Measurements from ENCODE around the gene MIDN.

The MIDN gene

DNA sequence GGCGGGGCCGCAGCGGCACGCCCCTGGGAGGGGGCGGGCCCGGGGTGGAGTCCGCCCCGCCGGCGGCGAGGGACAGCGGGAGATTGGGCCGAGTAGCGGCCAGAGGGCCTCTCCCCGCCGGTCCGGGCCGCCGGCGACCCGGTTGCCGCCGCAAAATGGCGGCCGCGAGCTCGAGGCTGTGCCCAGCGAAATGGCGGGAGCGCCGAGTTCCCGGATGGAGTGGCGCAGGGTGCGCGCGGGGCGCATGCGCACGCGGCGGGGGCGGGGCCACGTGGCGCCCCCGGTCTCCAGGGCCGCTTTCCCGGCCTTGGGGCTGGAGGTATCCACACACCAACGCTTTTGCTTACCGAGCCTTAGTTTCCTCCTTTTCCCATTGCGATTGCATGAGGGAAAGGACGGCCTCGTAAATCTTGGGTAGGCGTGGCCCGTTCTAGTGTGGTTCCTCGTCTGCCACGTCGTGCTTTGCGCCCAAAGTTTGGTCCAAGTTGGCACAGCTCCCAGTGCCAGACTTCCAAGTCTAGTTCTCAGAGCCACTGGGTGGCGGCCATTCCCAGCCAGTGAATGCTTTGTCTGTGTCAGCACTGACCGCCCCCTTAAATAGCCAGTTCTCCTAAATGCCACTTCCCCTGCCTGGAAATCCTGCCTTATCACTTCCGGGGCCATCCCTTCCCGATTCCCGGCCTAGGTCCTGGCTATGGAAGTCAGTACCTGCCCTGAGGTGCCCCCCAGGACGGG, 21.3 kb downstream of the MIDN start:
- in situ Hi-C loops (cut with MboI; ENCODE audit: low sequenced_read_pairs), result loop anchor here (10.0 kb wide), 1 partner anchor 105 kb away; no protein-coding TSS in a partner anchor

DNA sequence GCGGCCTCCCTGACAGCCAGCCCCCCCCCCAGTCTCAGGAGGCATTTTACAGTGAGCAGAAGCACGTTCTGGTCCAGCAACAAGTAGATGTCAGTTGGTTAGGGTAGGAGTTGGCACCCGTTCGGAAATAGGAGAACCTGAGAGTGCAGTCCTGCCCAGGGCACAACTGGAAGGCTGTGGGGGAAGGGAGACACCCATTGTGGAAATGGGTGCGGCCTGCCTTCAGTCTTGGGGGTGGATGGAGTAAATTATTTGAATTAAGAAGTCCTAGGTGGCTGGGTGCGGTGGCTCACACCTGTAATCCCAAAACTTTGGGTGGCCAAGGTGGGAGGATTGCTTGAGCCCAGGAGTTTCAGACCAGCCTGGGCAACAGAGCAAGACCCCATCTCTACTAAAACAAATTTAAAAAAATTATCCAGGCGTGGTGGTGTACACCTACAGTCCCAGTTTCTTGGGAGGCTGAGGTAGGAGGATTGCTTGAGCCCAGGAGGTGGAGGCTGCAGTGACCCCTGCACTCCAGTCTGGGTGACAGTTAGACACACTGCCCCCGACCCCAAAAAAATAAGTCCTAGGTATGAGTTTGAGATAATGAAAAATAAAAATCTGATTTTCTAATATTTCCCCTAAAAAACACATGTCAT, 21.9 kb downstream of the MIDN start:
- in situ Hi-C loops (cut with MboI; ENCODE audit: low sequenced_read_pairs), result loop anchor here (10.0 kb wide), 1 partner anchor 104 kb away; no protein-coding TSS in a partner anchor

GRCh38 chr19:1270854-1271527, 22.6 kb downstream of the MIDN start:
- in situ Hi-C loops (cut with MboI; ENCODE audit: low sequenced_read_pairs), result loop anchor here (10.0 kb wide), 1 partner anchor 104 kb away; no protein-coding TSS in a partner anchor

DNA sequence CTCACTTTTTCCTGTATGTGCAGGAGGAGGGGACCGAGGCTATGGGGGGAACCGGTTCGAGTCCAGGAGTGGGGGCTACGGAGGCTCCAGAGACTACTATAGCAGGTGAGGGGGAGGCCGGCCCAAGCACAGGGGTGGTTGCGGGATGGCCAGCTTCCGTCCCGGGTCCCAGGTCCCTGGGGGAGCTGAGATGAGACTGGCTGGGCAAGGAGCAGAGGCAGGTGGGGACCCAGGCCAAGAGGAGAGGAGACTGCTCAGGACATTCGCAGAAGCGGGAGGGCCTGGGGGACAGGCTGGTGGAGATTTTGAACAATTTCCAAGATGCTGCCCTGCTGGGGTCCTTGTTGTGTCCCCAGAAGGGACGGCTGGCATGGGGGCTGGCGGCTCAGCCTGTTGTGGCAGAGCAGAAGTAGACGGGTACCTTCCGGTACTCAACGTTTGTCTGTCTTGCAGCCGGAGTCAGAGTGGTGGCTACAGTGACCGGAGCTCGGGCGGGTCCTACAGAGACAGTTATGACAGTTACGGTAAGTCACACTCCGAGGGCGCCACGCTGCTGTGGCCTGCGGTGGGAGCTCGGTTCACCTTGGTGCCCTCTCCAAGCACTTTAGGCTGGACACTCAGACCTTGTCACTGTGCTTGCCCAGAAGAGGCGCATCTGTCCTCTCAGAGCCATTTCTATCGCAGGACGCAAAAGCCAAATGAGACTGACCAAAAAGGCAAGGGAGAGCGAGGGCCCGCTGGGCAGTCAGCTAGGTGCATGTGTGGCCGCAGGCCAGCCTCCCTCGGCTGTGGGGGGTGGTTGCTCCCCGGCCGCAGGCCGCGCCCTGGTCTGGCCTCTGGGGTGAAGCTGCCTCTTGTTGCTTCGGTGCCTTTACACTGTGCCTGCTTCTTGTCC, 23.4 kb downstream of the MIDN start:
- in situ Hi-C loops (cut with MboI; ENCODE audit: low sequenced_read_pairs), result loop anchor here (10.0 kb wide), 1 partner anchor 103 kb away; no protein-coding TSS in a partner anchor

- in situ Hi-C loops (cut with MboI; ENCODE audit: low sequenced_read_pairs), result loop anchor here (10.0 kb wide), 1 partner anchor 102 kb away; no protein-coding TSS in a partner anchor
Measured at GRCh38 chr19:1272423-1273262, 24.3 kb downstream of the MIDN start.

GRCh38 chr19:1273263-1274041, 25.1 kb downstream of the MIDN start:
- in situ Hi-C loops (cut with MboI; ENCODE audit: low sequenced_read_pairs), result loop anchor here (10.0 kb wide), 1 partner anchor 101 kb away; no protein-coding TSS in a partner anchor

DNA sequence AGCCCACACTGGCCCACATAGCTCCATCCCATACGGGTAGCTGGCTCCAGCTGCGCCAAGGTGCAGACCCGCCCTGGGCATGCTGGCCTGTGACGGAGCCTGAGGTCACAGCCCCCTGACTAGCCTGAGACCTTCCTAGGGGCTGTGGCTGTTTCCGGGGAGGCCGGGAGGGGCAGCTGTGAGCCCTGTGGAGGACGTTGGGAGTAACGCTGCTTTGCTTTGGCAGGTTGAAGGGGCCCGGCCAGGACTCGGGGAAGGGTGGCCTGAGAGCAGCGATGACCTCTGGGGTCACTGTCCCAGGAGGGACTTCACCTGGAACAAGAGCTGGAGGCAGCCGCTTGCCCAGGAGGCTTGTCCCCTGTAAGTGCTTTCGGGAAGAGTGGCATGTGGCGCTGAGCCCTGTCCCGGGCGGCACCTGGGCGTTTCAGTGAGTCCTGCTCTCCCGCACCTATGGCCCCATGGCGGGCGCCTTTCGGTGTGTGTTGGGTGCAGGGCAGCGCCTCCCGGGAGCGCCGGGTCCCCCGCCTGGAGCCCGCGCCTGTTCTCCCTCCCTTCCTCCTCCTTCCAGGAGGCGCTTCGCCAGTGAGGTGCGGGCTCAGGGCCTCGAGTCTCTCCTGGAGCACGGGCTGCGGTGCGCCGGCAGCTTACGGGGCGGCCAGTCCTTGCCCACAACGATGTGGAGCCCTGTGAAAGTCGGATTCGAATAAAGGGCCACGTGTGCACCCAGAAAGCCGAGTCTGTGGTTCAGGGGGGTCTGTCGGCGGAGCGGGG, 25.9 kb downstream of the MIDN start:
- in situ Hi-C loops (cut with MboI; ENCODE audit: low sequenced_read_pairs), result loop anchor here (10.0 kb wide), 1 partner anchor 101 kb away; no protein-coding TSS in a partner anchor

DNA sequence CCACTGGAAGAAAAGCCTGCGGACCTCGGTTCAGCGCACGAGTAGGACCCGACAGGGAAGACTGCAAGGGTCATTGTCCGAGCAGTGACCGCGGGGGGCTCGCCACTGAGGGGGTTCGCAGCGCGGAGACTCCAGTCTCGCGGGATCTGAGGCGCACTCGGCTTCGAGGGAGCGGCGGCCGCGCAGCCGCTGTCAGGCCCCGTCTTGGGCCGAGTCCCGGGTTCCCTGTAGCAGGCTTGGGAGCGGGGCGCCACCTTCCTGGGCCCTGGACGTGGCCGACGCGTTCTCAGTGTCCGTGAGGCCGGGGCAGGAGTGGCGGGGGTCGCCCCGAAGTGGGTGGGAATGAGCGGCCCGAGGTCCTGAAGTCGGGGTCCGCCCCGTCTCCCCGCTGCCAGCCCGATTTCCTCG, 26.5 kb downstream of the MIDN start:
- in situ Hi-C loops (cut with MboI; ENCODE audit: low sequenced_read_pairs), result loop anchor here (10.0 kb wide), 1 partner anchor 100 kb away; no protein-coding TSS in a partner anchor

DNA sequence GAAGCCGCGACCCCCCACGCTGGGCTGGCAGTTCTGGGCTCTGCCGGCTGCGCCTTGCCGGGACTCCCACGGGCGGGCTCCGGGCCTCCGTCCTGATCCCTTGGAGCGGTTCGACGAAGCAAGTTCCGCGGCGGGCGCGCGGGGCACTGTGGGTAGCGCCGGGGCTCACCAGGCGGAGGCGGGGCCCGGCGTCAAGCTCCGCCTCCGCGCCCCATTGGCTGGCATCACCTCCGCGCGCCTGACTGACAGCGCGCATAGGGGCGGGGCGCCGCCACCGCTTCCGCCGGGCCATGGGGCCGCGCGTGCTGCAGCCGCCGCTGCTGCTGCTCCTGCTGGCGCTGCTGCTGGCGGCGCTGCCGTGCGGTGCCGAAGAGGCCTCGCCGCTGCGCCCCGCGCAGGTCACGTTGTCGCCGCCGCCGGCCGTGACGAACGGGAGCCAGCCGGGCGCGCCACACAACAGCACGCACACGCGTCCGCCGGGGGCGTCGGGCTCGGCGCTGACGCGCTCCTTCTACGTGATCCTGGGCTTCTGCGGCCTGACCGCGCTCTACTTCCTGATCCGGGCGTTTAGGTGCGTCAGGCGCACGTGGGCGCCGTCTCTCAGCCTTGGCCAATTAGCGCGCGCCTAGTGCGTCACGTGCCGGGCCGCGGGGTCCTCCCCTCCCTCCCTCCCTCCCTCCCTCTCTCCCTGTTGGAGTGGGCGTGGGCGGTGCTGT, 27.0 kb downstream of the MIDN start, which contains the start of gene FAM174C:
Gene FAM174C, plus strand, starts transcription at position 271 of the 716 bp plus-strand sequence. Its CDS starts 20 bp downstream, at position 291.
- in situ Hi-C loops (cut with MboI; ENCODE audit: low sequenced_read_pairs), result loop anchor here (10.0 kb wide), 1 partner anchor 99 kb away; no protein-coding TSS in a partner anchor

DNA sequence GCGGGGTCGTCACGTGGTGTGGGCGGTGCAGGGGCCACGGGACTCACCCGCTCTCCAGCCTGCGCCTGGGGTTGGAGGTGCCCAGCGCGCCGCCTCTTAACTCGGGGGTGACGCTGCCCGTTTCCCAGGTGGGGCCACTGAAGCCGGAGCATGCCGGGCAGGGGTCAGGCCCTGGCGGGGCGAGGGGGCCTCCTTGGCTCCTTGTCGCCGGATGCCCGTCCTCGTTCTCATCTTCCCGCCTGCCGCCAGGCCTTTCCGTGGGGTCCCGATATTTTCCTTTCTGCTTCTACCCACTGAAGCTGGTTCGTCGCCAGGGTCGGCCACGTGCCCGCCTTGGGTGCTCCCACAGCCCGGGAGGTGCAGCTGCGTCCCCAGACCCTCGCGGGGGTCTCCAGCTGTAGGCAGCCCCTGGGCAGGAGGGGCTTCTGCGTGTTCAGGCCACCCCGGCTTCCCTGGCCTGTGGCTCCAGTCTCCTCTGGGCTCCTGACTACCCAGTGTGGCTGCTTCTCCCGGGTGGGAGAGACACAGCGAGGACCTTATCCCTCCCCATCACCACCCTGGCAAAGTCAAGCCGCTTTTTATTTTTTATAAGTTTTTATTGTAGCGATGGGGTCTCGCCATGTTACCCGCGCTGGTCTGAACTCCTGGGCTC, 27.7 kb downstream of the MIDN start:
- in situ Hi-C loops (cut with MboI; ENCODE audit: low sequenced_read_pairs), result loop anchor here (10.0 kb wide), 1 partner anchor 99 kb away; no protein-coding TSS in a partner anchor

DNA sequence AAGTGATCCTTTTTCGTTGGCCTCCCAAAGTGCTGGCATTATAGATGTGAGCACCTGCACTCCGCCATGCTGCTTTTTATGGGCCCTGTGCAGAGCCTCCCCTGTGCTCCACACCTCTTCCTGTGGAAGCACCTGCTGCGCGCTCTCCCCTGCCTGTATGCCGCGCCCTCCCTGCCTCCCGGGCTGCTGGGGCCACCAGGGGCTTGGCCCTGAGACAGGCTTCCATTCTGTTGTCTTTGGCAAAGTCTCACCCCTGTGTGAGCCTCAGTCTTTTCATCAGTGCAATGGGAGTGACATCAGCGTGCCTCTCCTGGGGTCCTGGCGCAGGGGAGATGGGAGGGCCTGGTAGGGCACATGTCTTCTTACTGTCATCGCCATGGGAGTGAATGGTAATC, 28.2 kb downstream of the MIDN start:
- in situ Hi-C loops (cut with MboI; ENCODE audit: low sequenced_read_pairs), result loop anchor here (10.0 kb wide), 1 partner anchor 98 kb away; no protein-coding TSS in a partner anchor

- in situ Hi-C loops (cut with MboI; ENCODE audit: low sequenced_read_pairs), result loop anchor here (10.0 kb wide), 1 partner anchor 98 kb away; no protein-coding TSS in a partner anchor
Measured at GRCh38 chr19:1277061-1277460, 28.7 kb downstream of the MIDN start.

DNA sequence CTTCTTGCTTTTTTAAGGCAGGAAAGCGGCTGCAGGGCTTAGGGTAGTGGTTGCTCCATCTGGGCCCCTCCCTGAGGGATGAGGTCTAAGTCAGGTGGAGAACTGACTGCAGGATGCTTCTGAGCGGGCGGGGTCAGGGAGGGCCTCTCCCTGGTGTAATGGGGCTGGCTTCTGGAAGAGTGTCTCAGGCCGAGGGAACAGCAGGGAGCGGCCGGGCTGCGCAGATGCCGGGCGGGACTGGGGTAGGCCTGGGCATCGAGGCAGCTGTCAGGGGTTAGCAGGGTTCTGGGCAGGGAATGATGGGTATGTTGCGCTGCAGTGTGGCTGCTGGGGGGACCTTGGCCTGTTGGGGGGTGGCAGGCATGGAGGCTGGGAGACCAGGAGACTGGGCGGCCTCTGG, 29.7 kb downstream of the MIDN start:
- in situ Hi-C loops (cut with MboI; ENCODE audit: low sequenced_read_pairs), result loop anchor here (10.0 kb wide), 1 partner anchor 97 kb away; no protein-coding TSS in a partner anchor

DNA sequence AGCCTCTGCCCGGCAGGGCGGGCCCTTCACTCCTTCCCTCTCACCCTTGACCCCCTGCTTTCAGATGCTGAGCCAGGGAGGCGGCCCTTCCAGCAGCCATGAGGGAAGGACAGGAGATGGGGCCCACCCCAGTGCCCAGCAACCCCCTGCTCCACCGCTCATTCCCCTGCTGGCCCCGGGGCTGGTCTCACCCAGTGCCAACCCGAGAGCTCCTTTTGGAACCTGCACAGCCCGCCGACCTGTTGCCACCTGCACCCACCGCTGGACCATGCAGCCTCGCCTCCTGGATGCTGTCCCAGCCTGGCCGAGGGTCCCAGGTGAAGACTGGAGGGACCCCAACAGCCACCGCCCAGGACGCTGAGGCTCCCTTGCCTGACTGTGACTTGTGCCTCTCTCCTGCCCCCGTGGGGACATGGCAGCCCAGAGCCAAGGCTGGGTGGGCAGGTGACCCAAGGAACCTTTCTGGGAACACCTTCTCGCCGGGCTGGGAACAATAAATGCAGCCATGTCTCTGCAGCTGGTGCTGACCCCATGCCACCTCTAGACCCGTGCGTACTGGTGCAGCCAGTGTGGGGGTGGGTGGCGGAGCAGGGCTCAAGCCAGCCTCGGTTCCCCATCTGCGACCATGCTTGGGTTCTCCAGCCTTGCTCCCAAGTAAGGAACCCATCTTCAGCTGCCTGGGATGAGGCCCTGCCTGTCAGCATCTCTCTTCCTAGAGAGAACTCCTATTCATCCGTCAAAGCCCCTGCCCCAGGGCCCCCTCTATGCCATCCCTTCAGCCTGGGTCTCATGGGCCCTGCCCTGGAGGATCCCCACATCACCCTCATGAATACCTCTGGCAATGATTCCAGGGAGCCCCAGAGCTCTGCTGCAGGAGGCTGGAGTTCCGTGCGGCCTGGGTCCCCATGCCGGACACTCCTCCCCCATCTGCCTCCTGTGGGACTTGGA, 30.6 kb downstream of the MIDN start:
- in situ Hi-C loops (cut with MboI; ENCODE audit: low sequenced_read_pairs), result loop anchor here (10.0 kb wide), 1 partner anchor 96 kb away; no protein-coding TSS in a partner anchor

DNA sequence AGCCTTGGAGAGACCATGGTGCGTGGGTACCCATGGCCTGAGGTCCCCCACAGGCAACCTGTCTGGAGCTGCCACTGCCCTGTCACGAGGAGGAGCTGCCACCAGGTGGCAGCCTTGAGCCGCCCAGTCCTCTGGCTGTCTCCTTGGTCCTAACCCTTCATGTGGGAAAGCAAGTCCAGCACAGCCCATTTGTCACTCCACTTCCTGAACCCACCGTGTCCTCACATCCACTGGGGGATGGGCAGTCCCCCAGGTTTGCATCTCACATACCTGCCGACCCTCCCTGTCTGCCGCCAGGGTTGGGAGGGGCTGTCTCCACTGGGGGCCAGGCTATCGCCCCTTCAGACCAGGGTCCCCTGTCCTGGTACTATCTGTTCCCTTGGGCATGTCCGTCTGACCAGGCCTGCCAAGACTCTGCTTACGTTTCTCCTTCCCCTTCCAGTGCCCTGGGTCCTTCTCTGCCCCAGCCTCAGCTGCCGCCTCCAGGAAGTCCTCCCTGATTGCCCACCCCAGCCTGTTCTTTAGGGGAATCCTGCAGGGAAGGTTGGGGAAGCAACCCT, 31.5 kb downstream of the MIDN start:
- in situ Hi-C loops (cut with MboI; ENCODE audit: low sequenced_read_pairs), result loop anchor here (10.0 kb wide), 1 partner anchor 95 kb away; no protein-coding TSS in a partner anchor

All from HL-60/S4 treated with retinoic acid at 250 ng/mL for 4 days and 3 days (cell line).